DOHH2 (cell line): Measurements from ENCODE around the gene TOP2A.

Experiments used
- EZH2phosphoT487 ChIP-seq: fragments of 200-600 bp; sonication (generic); IDR thresholded peaks from 2 replicates; pipeline ENCODE4 v1.6.1; 2017; ENCODE audit warnings: borderline replicate concordance, mild to moderate bottlenecking, antibody characterized with exemption, low read length, moderate library complexity, mixed read lengths
- TF ChIP-seq, protein P1 (sequence below): fragments of 200-600 bp; sonication (generic); IDR thresholded peaks from one replicate; pipeline ENCODE4 v1.5.1; 2014; ENCODE audit warnings: antibody characterized with exemption, mild to moderate bottlenecking, low read depth, low read length; ENCODE audit not compliant: poor library complexity, severe bottlenecking

DNA sequence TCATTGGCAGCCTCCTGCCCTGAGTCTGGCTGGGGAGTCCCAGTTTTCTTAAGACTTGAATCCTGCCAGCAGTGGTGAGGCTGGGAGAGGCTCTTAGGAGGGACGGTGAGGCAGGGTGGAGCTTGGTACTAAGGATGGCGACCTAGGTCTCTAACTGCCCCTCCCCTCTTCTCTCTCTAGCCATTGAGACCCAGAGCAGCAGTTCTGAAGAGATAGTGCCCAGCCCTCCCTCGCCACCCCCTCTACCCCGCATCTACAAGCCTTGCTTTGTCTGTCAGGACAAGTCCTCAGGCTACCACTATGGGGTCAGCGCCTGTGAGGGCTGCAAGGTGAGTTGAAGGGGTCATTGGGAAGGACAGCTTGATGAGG, 69.6 kb downstream of the TOP2A start:
- TF ChIP-seq, protein P1, sequence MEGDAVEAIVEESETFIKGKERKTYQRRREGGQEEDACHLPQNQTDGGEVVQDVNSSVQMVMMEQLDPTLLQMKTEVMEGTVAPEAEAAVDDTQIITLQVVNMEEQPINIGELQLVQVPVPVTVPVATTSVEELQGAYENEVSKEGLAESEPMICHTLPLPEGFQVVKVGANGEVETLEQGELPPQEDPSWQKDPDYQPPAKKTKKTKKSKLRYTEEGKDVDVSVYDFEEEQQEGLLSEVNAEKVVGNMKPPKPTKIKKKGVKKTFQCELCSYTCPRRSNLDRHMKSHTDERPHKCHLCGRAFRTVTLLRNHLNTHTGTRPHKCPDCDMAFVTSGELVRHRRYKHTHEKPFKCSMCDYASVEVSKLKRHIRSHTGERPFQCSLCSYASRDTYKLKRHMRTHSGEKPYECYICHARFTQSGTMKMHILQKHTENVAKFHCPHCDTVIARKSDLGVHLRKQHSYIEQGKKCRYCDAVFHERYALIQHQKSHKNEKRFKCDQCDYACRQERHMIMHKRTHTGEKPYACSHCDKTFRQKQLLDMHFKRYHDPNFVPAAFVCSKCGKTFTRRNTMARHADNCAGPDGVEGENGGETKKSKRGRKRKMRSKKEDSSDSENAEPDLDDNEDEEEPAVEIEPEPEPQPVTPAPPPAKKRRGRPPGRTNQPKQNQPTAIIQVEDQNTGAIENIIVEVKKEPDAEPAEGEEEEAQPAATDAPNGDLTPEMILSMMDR: no peak
- TF ChIP-seq EZH2phosphoT487: no peak
